ENCODE data around the gene ABCC11. TPM values are rescaled to one million over a fixed set of nuclear protein-coding genes. Genes with fewer than 3 reads are reported as not detected.
A peak's percentile ranks its signal among the peaks of the same experiment; 100 is the strongest.

The ABCC11 gene
- total RNA-seq, 1 donor from 2014 or later: 0.05 TPM

DNA sequence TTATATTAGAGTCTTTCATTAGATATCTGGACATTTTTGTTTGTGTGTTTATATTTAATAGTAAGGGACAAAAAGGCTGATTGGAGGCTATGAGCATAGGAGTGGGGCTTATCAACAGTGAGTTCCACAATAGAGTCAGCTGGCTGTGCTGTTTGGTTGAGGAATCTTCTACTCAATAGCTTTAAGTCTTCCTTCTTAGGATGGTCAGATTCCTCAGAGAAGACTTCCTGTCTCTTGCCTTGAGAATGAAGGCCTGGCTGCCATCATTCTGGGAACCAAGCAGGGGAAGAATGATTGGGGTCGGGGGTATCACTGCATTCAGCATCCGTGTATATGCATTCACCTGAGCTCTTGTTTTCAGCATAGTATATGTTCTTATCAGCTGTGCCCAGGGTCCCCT is 31.9 kb upstream of the ABCC11 start:
- DNase-seq: no peak
- H3K4me3 ChIP-seq: no peak overlapping the region
- peaks cover 91% of the 10 kb centered on the region for H3K4me1 ChIP-seq
- TF ChIP-seq, protein P1, sequence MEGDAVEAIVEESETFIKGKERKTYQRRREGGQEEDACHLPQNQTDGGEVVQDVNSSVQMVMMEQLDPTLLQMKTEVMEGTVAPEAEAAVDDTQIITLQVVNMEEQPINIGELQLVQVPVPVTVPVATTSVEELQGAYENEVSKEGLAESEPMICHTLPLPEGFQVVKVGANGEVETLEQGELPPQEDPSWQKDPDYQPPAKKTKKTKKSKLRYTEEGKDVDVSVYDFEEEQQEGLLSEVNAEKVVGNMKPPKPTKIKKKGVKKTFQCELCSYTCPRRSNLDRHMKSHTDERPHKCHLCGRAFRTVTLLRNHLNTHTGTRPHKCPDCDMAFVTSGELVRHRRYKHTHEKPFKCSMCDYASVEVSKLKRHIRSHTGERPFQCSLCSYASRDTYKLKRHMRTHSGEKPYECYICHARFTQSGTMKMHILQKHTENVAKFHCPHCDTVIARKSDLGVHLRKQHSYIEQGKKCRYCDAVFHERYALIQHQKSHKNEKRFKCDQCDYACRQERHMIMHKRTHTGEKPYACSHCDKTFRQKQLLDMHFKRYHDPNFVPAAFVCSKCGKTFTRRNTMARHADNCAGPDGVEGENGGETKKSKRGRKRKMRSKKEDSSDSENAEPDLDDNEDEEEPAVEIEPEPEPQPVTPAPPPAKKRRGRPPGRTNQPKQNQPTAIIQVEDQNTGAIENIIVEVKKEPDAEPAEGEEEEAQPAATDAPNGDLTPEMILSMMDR (IDR thresholded peaks at IDR 0.05; ENCODE audit: borderline replicate concordance): no peak
- intact Hi-C loops (cut with micrococcal nuclease): no loop called here
- no peaks in the 10 kb centered on the region for H3K9me3 ChIP-seq (replicated peaks)
- peaks cover 3% of the 10 kb centered on the region for H3K36me3 ChIP-seq
- no peaks in the 10 kb centered on the region for H3K27me3 ChIP-seq (ENCODE audit: low read depth)
- peak overlapping the region; percentile 69 for H3K27ac ChIP-seq (replicated peaks)

DNA sequence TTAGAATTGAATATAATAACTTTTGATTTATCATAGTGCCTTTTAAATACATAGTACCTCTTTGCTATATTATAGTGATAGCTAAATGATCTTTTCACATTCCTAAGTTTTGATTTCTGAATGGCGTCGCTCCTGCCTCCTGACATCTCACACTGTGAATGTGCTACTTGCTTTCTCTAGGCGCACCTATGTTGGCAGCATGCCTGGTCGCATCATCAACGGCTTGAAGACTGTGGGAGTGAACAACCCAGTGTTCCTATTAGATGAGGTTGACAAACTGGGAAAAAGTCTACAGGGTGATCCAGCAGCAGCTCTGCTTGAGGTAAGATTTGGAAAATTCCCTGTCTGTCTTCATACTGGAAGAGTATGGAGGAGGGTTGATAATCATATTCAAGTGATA is 29.8 kb upstream of the ABCC11 start:
- Histone ChIP-seq H3K27ac (replicated peaks) (peak overlapping the region; percentile 69), H3K9me3 (replicated peaks) (no peaks in the 10 kb centered on the region), H3K4me1 (peaks cover 91% of the 10 kb centered on the region), H3K4me3 (no peak overlapping the region), H3K27me3 (ENCODE audit: low read depth) (no peaks in the 10 kb centered on the region), H3K36me3 (peaks cover 3% of the 10 kb centered on the region)
- no peak for DNase-seq
- TF ChIP-seq, protein P1 (IDR thresholded peaks at IDR 0.05; ENCODE audit: borderline replicate concordance): no peak
- intact Hi-C loops (cut with micrococcal nuclease): no loop called here

DNA sequence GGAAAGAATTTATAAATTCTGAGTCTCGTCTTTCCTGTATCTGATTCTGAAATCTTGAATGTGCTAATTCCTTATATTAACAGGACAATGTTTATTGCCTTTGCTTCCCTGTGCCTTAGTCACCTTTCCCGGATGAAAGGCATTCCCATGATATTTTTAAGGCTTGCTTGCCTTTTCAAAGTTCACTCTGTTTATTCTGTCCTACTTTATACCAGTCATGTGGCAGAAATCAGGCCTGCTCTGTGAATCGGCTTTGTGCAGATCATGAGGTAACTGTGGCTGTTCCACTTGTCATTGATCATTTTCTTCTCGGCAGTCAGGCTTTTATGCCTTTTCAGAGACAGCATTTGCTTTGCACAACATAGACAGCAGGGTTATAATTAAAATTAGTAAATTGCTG is 28.8 kb upstream of the ABCC11 start:
- TF ChIP-seq, protein P1 (IDR thresholded peaks at IDR 0.05; ENCODE audit: borderline replicate concordance): no peak
- no peak for DNase-seq
- Histone ChIP-seq H3K4me1 (peaks cover 92% of the 10 kb centered on the region), H3K27ac (replicated peaks) (peak overlapping the region; percentile 69), H3K36me3 (peaks cover 7% of the 10 kb centered on the region), H3K27me3 (ENCODE audit: low read depth) (no peaks in the 10 kb centered on the region), H3K9me3 (replicated peaks) (no peaks in the 10 kb centered on the region), H3K4me3 (no peak overlapping the region)
- intact Hi-C loops (cut with micrococcal nuclease): no loop called here

DNA sequence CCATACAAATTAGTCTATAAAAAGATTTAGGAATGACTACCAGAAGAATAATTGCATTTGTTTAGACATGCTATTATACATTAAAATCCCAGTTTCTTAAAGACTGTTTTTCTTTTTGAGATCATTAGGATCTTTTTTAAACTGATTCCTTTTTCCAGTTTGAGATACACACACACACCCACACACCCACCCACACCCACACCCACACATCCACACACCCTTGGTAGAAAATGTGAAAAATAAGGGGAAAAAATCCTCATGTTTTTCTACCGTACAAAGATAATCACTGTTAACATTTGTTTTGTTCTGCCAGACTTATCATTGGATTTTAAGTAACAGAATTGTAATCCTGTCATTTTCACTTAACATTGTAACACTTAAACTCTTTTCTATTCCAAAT is 27.1 kb upstream of the ABCC11 start:
- H3K4me1 ChIP-seq: peaks cover 90% of the 10 kb centered on the region
- H3K27me3 ChIP-seq (ENCODE audit: low read depth): no peaks in the 10 kb centered on the region
- H3K9me3 ChIP-seq (replicated peaks): no peaks in the 10 kb centered on the region
- peak overlapping the region; percentile 50 for H3K27ac ChIP-seq (replicated peaks)
- TF ChIP-seq, protein P1 (IDR thresholded peaks at IDR 0.05; ENCODE audit: borderline replicate concordance): no peak
- peaks cover 23% of the 10 kb centered on the region for H3K36me3 ChIP-seq
- intact Hi-C loops (cut with micrococcal nuclease): no loop called here
- H3K4me3 ChIP-seq: no peak overlapping the region
- DNase-seq: no peak

- Histone ChIP-seq H3K4me1 (peaks cover 89% of the 10 kb centered on the region), H3K27ac (replicated peaks) (peak overlapping the region; percentile 50), H3K9me3 (replicated peaks) (no peaks in the 10 kb centered on the region), H3K4me3 (no peak overlapping the region), H3K27me3 (ENCODE audit: low read depth) (no peaks in the 10 kb centered on the region), H3K36me3 (peaks cover 30% of the 10 kb centered on the region)
- no peak for DNase-seq
- TF ChIP-seq, protein P1 (IDR thresholded peaks at IDR 0.05; ENCODE audit: borderline replicate concordance): no peak
- intact Hi-C loops (cut with micrococcal nuclease): no loop called here
Measured at GRCh38 chr16:48272837-48273421, 25.6 kb upstream of the ABCC11 start.

Data from left ventricle myocardium inferior (tissue), 1 donor.